GM19463 (cell line): ENCODE results near the gene VWA8.

Source experiments
- ATAC-seq: cut with Tn5 transposase; IDR thresholded peaks from one replicate; pipeline ENCODE4 v1.9.1; 2021; ENCODE audit warnings: mild to moderate bottlenecking, moderate library complexity; ENCODE audit not compliant: unreplicated experiment

Gene VWA8

GRCh38 chr13:41565216-41565615 lies 395.7 kb downstream of the VWA8 start:
- no peak for ATAC-seq

- no peak for ATAC-seq
These were observed 396.9 kb downstream of the VWA8 start for GRCh38 chr13:41563984-41564365.

- no peak for ATAC-seq
These were observed 397.4 kb downstream of the VWA8 start for GRCh38 chr13:41563341-41563983.

- no peak for ATAC-seq
These were observed 398.2 kb downstream of the VWA8 start for GRCh38 chr13:41562541-41563178.

GRCh38 chr13:41562083-41562482 lies 398.8 kb downstream of the VWA8 start:
- ATAC-seq, result no peak

- no peak for ATAC-seq
These were observed 399.7 kb downstream of the VWA8 start for GRCh38 chr13:41561170-41561569.

- ATAC-seq, result no peak
These were observed 401.9 kb downstream of the VWA8 start for GRCh38 chr13:41558781-41559560.

GRCh38 chr13:41557719-41558118 lies 403.2 kb downstream of the VWA8 start:
- no peak for ATAC-seq

GRCh38 chr13:41554626-41555386 lies 406.1 kb downstream of the VWA8 start:
- ATAC-seq, result peak; percentile 98

- no peak for ATAC-seq
These were observed 406.7 kb downstream of the VWA8 start for GRCh38 chr13:41554180-41554579.

- no peak for ATAC-seq
These were observed 408.9 kb downstream of the VWA8 start for GRCh38 chr13:41552031-41552430.

GRCh38 chr13:41550276-41550675 lies 410.6 kb downstream of the VWA8 start:
- ATAC-seq, result no peak

- ATAC-seq, result no peak
These were observed 411.4 kb downstream of the VWA8 start for GRCh38 chr13:41549491-41549890.

- ATAC-seq, result no peak
These were observed 412.0 kb downstream of the VWA8 start for GRCh38 chr13:41548910-41549309.

- ATAC-seq, result no peak
These were observed 412.9 kb downstream of the VWA8 start for GRCh38 chr13:41548031-41548430.

GRCh38 chr13:41547251-41548000 lies 413.5 kb downstream of the VWA8 start:
- ATAC-seq, result no peak

- ATAC-seq, result no peak
These were observed 414.3 kb downstream of the VWA8 start for GRCh38 chr13:41546372-41547190.

- ATAC-seq, result no peak
These were observed 415.5 kb downstream of the VWA8 start for GRCh38 chr13:41545432-41545707.

- no peak for ATAC-seq
These were observed 417.1 kb downstream of the VWA8 start for GRCh38 chr13:41543664-41544300.
